CD4-positive, alpha-beta T cell treated with Interleukin-6 at 100 ng/mL for 8 hours (primary cell): ENCODE measurements around the gene RBMS2.
A peak's percentile ranks its signal among the peaks of the same experiment; 100 is the strongest.
"Not testable (repeated sequence)": the region's sequence is repeated elsewhere in the genome, so short reads cannot be mapped to it uniquely, and the experiment has no call there.

ENCODE experiments used
- DNase-seq: peaks from one replicate; pipeline ENCODE4 v3.0.0-alpha.2; 2020; ENCODE audit warnings: mixed read lengths, low spot score

RBMS2 gene

DNA sequence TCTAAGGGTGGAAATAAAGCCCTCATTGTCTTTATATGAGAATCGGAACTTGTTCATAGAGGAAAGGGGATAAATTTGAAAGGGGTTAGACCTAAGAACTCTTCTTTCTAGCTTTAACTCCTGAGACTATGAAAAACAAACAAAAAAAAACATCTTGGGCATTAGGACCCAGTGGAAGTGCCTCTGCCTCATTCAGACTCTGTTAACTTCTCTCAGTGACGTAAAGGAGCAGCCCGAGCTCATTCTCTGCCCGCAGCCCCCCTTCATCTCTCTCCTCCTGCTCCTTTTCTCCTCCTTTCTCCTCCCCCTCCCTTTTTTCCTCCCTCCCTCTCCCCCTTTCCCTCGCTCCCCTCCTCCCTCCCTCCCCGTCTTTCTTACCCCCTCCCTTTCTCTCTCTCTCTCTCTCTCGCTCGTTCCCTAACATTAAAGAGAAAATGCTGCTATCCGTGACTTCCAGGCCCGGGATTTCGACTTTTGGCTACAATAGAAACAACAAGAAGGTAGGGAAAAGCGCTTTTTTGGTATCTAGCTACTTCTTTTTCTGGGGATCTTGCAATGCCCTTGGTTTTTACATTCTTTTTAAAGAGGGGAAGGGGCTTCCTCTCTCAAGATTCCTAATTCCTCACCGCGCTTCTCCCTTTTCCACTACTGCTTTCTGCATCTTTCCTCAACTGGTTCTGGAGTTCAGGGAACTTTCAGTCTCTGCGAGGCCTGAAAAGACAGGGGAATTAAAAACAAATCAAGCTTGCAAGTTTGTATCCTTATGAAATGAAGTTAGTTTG, at the start of gene RBMS2:
RBMS2 (plus strand) TSS at position 231 of the 782 bp plus-strand sequence; CDS start at position 435, 204 bp downstream.
- DNase-seq: peak; percentile 43

- DNase-seq: no peak
These were observed 47.2 kb upstream of the RBMS2 start for GRCh38 chr12:56474389-56474788.

- no peak for DNase-seq
These were observed 45.5 kb upstream of the RBMS2 start for GRCh38 chr12:56476143-56476542.

DNA sequence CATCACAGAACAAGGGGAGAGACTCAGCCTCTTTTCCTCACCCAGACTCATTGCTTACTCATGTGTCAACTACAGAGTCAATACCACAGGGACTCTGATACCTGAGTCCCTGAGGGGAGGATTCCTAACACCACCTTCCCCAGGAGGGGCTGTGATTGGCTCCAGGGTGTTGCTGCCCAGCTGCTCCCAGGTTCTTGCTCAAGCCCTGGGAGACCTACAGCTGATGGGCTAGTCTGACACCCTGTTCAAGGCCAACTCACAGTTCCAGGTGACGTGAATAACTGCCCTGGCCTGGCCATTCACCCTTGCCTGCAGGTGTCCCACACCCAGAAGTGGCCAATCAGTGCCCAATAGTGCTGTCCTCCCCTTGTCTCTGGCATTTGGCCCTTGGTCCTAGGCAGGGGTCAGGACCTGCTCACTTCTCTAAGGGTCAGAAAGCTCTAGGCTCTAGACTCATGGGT, 44.6 kb upstream of the RBMS2 start:
- no peak for DNase-seq

GRCh38 chr12:56477521-56478225, 43.9 kb upstream of the RBMS2 start:
- DNase-seq: no peak

- DNase-seq: no peak
These were observed 42.0 kb upstream of the RBMS2 start for GRCh38 chr12:56479625-56480024.

- DNase-seq: no peak
These were observed 37.1 kb upstream of the RBMS2 start for GRCh38 chr12:56484566-56484965.

GRCh38 chr12:56486694-56487093, 34.9 kb upstream of the RBMS2 start:
- no peak for DNase-seq

- DNase-seq: peak; percentile 17
These were observed 34.1 kb upstream of the RBMS2 start for GRCh38 chr12:56487448-56488040.

- DNase-seq: peak; percentile 81
These were observed 33.3 kb upstream of the RBMS2 start, which contains the start of gene GLS2 for GRCh38 chr12:56488041-56488955. Gene GLS2, minus strand, starts transcription at chr12:56488161. Its CDS starts 43 bp downstream, at chr12:56488118.

DNA sequence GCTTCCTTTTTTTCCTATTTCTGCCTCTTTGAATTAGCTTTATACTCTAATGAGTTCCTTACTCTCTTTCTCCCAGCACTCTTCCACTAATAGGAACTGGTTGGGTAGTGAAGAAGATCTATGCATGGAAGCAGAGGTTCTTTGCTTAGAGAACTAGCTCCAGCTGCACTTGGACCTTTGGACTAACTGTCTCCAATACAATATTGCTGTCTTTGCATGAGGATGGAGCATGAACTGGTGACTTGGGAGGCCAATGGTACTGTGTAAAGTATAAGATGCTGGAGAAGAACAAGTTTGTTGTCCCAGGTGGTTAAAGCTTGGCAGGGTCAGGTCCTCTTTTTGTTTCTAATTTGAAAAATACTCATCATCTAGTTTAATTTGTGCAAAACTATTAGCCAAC, 31.3 kb upstream of the RBMS2 start:
- no peak for DNase-seq

GRCh38 chr12:56493409-56494105, 28.1 kb upstream of the RBMS2 start:
- not testable (repeated sequence) for DNase-seq

DNA sequence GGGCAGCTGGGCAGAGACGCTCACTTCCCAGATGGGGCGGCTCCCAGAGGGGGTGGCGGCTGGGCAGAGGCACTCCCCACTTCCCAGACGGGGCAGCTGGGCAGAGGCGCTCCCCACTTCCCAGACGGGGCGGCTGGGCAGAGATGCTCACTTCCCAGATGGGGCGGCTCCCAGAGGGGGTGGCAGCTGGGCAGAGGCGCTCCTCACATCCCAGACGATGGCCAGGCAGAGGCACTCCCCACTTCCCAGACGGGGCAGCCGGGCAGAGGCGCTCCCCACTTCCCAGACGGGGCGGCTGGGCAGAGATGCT, 27.6 kb upstream of the RBMS2 start:
- not testable (repeated sequence) for DNase-seq

GRCh38 chr12:56494481-56494880, 27.1 kb upstream of the RBMS2 start:
- not testable (repeated sequence) for DNase-seq

DNA sequence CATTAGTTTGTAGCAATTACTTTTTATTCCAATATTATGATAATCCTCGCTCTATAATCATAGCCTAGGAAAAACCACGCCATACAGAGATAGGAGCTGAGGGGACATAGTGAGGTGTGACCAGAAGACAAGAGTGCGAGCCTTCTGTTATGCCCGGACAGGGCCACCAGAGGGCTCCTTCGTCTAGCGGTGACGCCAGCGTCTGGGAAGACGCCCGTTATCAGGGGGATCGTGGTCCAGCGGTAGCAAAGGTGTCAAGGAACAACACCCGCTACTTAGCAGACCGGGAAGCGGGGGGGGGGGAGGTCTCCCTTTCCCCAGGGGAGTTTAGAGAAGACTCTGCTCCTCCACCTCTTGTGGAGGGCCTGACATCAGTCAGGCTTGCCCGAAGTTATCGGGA, 24.9 kb upstream of the RBMS2 start:
- peak; percentile 15 for DNase-seq

DNA sequence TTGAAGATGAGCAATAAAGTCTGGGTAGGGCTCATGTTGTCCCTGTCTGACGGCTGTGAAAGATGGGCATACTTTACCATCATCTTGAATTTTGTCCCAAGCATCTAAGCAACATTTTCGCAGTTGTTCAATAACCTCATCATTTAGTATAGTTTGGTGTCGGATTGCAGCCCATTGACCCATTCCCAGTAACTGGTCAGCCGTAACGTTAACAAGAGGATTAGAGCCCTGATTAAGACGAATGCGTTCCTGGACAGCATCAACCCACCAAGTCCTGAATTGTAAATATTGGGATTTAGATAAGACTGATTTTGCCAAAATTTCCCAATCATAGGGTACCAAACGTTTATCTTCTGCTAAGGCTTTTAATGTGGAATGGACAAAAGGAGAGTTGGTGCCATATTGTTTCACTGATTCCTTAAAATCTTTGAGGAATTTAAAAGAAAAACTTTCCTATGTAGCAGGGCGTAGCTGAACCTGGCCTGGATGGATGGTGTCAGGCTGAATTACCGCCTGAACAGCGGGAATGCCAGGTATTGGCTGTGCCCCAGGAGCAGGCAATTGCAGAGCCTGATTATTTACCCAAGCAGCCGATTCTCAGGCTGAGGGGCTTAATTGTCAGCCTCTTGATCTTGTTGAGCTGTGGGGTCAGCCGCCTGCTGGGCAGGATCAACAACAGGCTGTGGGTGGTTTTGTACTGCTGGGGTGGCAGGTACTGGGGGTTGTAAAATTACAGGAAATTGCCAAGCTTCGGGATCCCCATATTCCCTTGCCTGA, 23.3 kb upstream of the RBMS2 start:
- DNase-seq: not testable (repeated sequence)

DNA sequence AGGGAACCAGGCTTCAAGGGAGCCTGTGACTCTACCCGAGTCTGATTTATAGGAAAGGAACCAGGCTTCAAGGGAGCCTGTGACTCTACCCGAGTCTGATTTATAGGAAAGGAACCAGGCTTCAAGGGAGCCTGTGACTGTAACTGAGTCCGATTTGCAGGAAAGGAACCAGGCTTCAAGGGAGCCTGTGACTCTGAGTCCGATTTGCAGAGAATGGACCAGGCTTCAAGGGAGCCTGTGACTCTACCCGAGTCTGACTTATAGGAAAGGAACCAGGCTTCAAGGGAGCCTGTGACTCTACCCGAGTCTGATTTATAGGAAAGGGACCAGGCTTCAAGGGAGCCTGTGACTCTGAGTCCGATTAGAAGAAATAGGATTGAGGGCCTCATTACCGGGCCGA, 22.2 kb upstream of the RBMS2 start:
- not testable (repeated sequence) for DNase-seq

- DNase-seq: not testable (repeated sequence)
These were observed 21.7 kb upstream of the RBMS2 start for GRCh38 chr12:56499879-56500278.

DNA sequence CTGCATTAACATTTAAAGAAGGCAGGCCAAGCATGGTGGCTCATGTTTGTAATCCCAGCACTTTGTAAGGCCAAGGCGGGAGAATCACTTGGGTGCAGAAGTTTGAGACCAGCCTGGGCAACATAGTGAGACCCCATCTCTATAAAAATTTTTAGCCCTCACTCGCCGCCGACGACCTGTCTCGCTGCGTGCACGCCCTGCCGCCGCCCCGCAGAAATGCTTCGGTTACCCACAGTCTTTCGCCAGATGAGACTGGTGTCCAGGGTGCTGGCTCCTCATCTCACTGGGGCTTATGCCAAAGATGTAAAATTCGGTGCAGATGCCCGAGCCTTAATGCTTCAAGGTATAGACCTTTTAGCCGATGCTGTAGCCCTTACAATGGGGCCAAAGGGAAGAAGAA, 10.8 kb upstream of the RBMS2 start:
- no peak for DNase-seq

DNA sequence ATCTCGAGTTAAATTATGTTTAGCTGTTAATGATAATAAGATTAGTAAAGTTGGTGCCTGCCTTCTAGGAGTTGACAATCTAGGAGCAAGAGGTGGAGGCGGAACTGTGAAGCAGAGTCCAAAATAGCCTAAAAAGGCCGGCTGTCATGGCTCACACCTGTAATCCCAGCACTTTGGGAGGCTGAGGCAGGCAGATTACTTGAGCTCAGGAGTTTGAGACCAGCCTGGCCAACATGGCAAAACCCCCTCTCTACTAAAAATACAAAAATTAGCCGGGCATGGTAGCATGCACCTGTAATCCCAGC, 7.7 kb upstream of the RBMS2 start:
- DNase-seq: not testable (repeated sequence)

DNA sequence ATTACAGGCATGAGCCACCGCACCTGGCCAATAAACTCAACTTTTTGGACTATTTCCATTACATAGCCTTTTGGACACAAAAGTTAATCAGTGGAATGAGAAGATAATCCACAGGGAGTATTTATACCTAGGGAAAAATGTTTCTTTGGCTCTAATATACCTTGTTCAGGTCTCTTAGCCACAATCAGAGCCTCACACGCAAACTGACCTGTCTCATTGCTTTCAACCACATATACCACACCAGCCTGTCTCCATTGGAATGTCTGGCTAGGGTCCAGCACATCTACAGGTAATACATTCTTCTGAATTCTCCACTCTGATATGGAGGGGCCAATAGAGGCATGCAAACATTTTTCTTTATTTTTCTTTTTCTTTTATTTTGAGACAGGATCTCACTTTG, 3.8 kb upstream of the RBMS2 start:
- DNase-seq: no peak
